ENCODE measurements around the gene PRDM15.

Gene PRDM15

GRCh38 chr21:41861255-41861654 is 17.9 kb downstream of the PRDM15 start:
- no peak for DNase-seq

- DNase-seq: no peak
These were observed 19.7 kb downstream of the PRDM15 start for GRCh38 chr21:41859297-41859980.

GRCh38 chr21:41858466-41859296 is 20.5 kb downstream of the PRDM15 start:
- no peak for DNase-seq

- DNase-seq: no peak
These were observed 21.3 kb downstream of the PRDM15 start for GRCh38 chr21:41857771-41858300.

- DNase-seq: no peak
These were observed 22.6 kb downstream of the PRDM15 start for GRCh38 chr21:41856572-41856971.

- no peak for DNase-seq
These were observed 24.6 kb downstream of the PRDM15 start for GRCh38 chr21:41854426-41854995.

- DNase-seq: no peak
These were observed 26.2 kb downstream of the PRDM15 start for GRCh38 chr21:41852929-41853320.

GRCh38 chr21:41852151-41852928 is 26.8 kb downstream of the PRDM15 start:
- DNase-seq: no peak

- DNase-seq: no peak
These were observed 27.9 kb downstream of the PRDM15 start for GRCh38 chr21:41851090-41851790.

- DNase-seq: no peak
These were observed 29.1 kb downstream of the PRDM15 start for GRCh38 chr21:41850085-41850484.

- no peak for DNase-seq
These were observed 30.1 kb downstream of the PRDM15 start for GRCh38 chr21:41848958-41849580.

GRCh38 chr21:41848533-41848932 is 30.6 kb downstream of the PRDM15 start:
- DNase-seq: no peak

GRCh38 chr21:41847066-41847804 is 31.9 kb downstream of the PRDM15 start:
- no peak for DNase-seq

GRCh38 chr21:41846536-41846935 is 32.6 kb downstream of the PRDM15 start:
- no peak for DNase-seq

- DNase-seq: no peak
These were observed 33.2 kb downstream of the PRDM15 start for GRCh38 chr21:41846033-41846317.

- no peak for DNase-seq
These were observed 33.7 kb downstream of the PRDM15 start for GRCh38 chr21:41845310-41846032.

GRCh38 chr21:41843584-41843983 is 35.6 kb downstream of the PRDM15 start:
- no peak for DNase-seq

- DNase-seq: no peak
These were observed 38.3 kb downstream of the PRDM15 start for GRCh38 chr21:41840880-41841279.

- DNase-seq: no peak
These were observed 39.6 kb downstream of the PRDM15 start for GRCh38 chr21:41839387-41840000.

GRCh38 chr21:41837756-41838297 is 41.3 kb downstream of the PRDM15 start:
- no peak for DNase-seq
